Mammary epithelial cell (primary cell): ENCODE data around the gene FBXO39.

ENCODE experiments used
- CTCF ChIP-seq, 2 donors: IDR thresholded peaks in 1 of 2; conservative IDR thresholded peaks in 1 of 2; 2 replicates each; pipeline ENCODE4 v1.5.1; 2011 to 2012; ENCODE audit warnings: inconsistent platforms in 2 of 2, low read length in 2 of 2, mild to moderate bottlenecking in 2 of 2, control low read depth in 1 of 2, low read depth in 1 of 2; ENCODE audit not compliant: insufficient read depth in 1 of 2; ENCODE audit errors: extremely low read depth in 1 of 2
- EZH2 ChIP-seq: IDR thresholded peaks from 2 replicates; pipeline ENCODE4 v1.6.1; 2012; ENCODE audit warnings: low read length, inconsistent platforms, borderline replicate concordance

- TF ChIP-seq CTCF (conservative IDR thresholded peaks at IDR 0.05 in 1 of 2, IDR thresholded peaks at IDR 0.05 in 1 of 2; ENCODE audit: extremely low read depth in 1 of 2, insufficient read depth in 1 of 2, low read depth in 1 of 2, low read length in 2 of 2) (no peak), EZH2 (no peak)
These were observed 22.5 kb upstream of the FBXO39 start for GRCh38 chr17:6753546-6753945.
